Esophagus squamous epithelium (tissue), 5 donors: ENCODE results near the gene CUBN. TPM values are rescaled to one million over a fixed set of nuclear protein-coding genes. Genes with fewer than 3 reads are reported as not detected.
A peak's percentile ranks its signal among the peaks of the same experiment; 100 is the strongest.

Experiments
- DNase-seq: peaks from one replicate; lab custom pipeline; 2025; lab: John Stamatoyannopoulos, UW
- H3K27ac ChIP-seq, 4 donors: fragments of 200-600 bp; sonication (generic); one replicate each; pipeline ENCODE4 v1.5.1; 2016 to 2019; ENCODE audit warnings: mild to moderate bottlenecking in 1 of 4
- H3K27me3 ChIP-seq, 4 donors: fragments of 200-600 bp; sonication (generic); 1 replicate in 3 of 4; 2 replicates in 1 of 4; pipeline versions ENCODE4 v1.5.1 to v1.6.0; 2017 to 2021; ENCODE audit warnings: antibody characterized with exemption in 1 of 4
- H3K36me3 ChIP-seq, 3 donors: fragments of 200-600 bp; sonication (generic); one replicate each; pipeline ENCODE4 v1.5.1; 2016 to 2019
- H3K4me1 ChIP-seq, 3 donors: fragments of 200-600 bp; sonication (generic); one replicate each; pipeline ENCODE4 v1.5.1; 2017 to 2019
- H3K4me3 ChIP-seq, 4 donors: fragments of 200-600 bp; sonication (generic); 1 replicate in 3 of 4; 2 replicates in 1 of 4; pipeline ENCODE4 v1.5.1; 2016 to 2019; ENCODE audit warnings: mild to moderate bottlenecking in 2 of 4, moderate library complexity in 1 of 4
- H3K9me3 ChIP-seq, 3 donors: fragments of 200-600 bp; sonication (generic); one replicate each; pipeline ENCODE4 v1.5.1; 2016 to 2019
- CTCF ChIP-seq, 6 experiments: fragments of 450-650 bp in 4 of 6; fragments of 200-600 bp in 2 of 6; sonication (generic) in 2 of 6; IDR thresholded peaks; one replicate each; pipeline ENCODE4 v1.5.1; 2016 to 2019; ENCODE audit warnings: antibody characterized with exemption in 6 of 6, mild to moderate bottlenecking in 4 of 6, moderate library complexity in 4 of 6
- POLR2A ChIP-seq, 4 donors: fragments of 450-650 bp; IDR thresholded peaks; one replicate each; pipeline ENCODE4 v1.6.1; 2017; ENCODE audit warnings: antibody characterized with exemption in 4 of 4, mild to moderate bottlenecking in 4 of 4, moderate library complexity in 3 of 4
- WGBS, 2 donors: methylation state at CpG; one replicate each; pipeline ENCODE4 v1.1.5; 2018; 5-methylcytosine and 5-hydroxymethylcytosine counted together
- intact Hi-C: fragments of 100-400 bp; cut with DNase I; formaldehyde crosslinking; loops from one replicate; pipeline ENCODE4 v1.15.0; 2022
- total RNA-seq, 4 donors: library from RNA; depleted of rRNA; stranded (reverse); fragments of >200 nt; gene quantifications; one replicate each; pipeline ENCODE4 v1.1.0, GENCODE V29; 2016
- donor health status: DM: yes; HTN: yes; CAD: no.

The CUBN gene
- total RNA-seq, 4 donors from 2014 or later, result 0.15 to 0.83 (median 0.51) TPM

- peaks cover 0 to 3% (median 0%) of the 10 kb centered on the region in 3 donors for H3K9me3 ChIP-seq
- H3K27ac ChIP-seq, result peak overlapping the region in 3 of 4 donors; percentile 43 to 83 (median 81)
- DNase-seq, result no peak
- WGBS, 2 donors, result 36 to 42% methylated on average over 8 of the region's 8 CpGs
- H3K4me3 ChIP-seq, result no peak overlapping the region
- intact Hi-C loops, result no loop called here
- no peaks in the 10 kb centered on the region for H3K36me3 ChIP-seq
- TF ChIP-seq CTCF (IDR thresholded peaks at IDR 0.05) (no peak), POLR2A (IDR thresholded peaks at IDR 0.05) (no peak)
- H3K4me1 ChIP-seq, result peaks cover 2 to 46% (median 13%) of the 10 kb centered on the region in 3 donors
- H3K27me3 ChIP-seq, result no peaks in the 10 kb centered on the region
These were observed 127.5 kb downstream of the CUBN start for GRCh38 chr10:17001961-17002749.

GRCh38 chr10:17001297-17001744 lies 128.3 kb downstream of the CUBN start:
- no peak for DNase-seq
- intact Hi-C loops, result no loop called here

DNA sequence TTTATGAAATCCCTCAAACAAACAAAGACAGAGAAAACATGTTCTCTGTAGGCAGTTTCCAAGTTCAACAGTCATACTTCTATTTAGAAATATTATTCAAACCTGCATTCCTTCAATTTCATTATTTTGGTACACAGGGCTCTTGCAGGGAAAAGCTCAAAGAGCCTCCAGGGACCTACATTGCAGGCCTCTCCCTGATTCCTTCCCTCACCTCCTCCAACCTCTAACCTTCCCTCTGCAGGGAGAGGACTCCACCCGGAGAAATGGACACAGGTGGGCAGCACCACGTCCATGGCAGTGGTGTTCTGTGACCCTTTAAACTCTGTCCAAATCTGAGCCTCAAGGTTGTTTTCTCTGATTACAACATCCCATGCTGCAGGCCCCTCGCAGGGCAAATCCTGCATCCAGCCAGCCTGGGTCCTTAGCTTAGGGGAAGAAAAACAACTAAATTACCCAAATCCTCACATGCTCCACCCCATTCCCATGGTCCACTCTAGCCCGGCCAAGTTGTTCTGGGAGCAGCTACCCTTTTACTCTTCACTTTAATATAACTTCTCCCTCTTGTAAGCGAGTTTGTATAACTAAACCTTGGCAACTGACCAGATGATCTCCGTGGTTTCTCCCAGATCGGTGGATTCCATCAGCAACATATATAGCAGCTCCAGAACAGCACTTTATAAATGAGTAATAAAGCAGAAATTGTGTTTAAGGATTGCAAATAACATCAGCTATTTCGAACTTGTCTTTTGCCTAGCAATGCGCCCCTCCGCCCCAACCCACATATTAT lies 129.8 kb downstream of the CUBN start:
- peaks cover 0 to 3% (median 0%) of the 10 kb centered on the region in 3 donors for H3K9me3 ChIP-seq
- no peak for DNase-seq
- 68 to 69% methylated on average over 10 of the region's 10 CpGs for WGBS, 2 donors
- no peak overlapping the region for H3K4me3 ChIP-seq
- intact Hi-C loops, result no loop called here
- H3K27ac ChIP-seq, result peak overlapping the region in 2 of 4 donors; percentile 58 to 81
- peaks cover 2 to 47% (median 9%) of the 10 kb centered on the region in 3 donors for H3K4me1 ChIP-seq
- H3K27me3 ChIP-seq, result no peaks in the 10 kb centered on the region
- no peaks in the 10 kb centered on the region for H3K36me3 ChIP-seq
- no peak for TF ChIP-seq CTCF (IDR thresholded peaks at IDR 0.05)
- TF ChIP-seq POLR2A (IDR thresholded peaks at IDR 0.05), result no peak

More at GRCh38 chr10:17001297-17001744, 128.3 kb downstream of the CUBN start:
- Histone ChIP-seq H3K27ac (peak overlapping the region in 3 of 4 donors; percentile 43 to 83 (median 81)), H3K36me3 (no peaks in the 10 kb centered on the region), H3K4me3 (no peak overlapping the region), H3K4me1 (peaks cover 2 to 44% (median 9%) of the 10 kb centered on the region in 3 donors), H3K9me3 (peaks cover 0 to 3% (median 0%) of the 10 kb centered on the region in 3 donors), H3K27me3 (no peaks in the 10 kb centered on the region)
- WGBS, 2 donors, result 66 to 80% methylated on average over 8 to 9 of the region's 9 CpGs
- TF ChIP-seq CTCF (IDR thresholded peaks at IDR 0.05), result no peak
- TF ChIP-seq POLR2A (IDR thresholded peaks at IDR 0.05), result no peak

DNA sequence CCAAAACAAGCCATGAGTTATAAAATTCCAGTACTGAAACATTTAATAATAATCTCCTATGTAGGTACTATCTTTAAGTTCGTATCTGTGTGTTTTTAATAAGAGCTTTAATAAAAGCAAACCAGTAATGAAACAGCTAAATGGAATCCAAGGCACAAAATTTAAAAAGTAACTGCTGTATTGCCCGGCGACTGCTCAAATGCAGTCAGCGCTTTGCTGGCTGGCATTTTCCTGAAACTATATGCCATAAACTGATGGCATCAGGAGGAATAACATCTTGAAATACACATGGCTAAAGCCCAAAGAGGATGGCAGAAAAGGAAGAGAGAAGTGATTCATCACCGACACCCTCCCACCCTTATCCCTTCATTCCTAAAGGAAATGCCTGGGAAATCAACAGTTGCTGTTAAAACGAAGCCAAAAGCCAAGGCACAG lies 133.1 kb downstream of the CUBN start:
- DNase-seq, result no peak
- H3K27me3 ChIP-seq, result no peaks in the 10 kb centered on the region
- WGBS, 2 donors, result 41 to 53% methylated on average over 6 of the region's 6 CpGs
- TF ChIP-seq POLR2A (IDR thresholded peaks at IDR 0.05) (no peak), CTCF (IDR thresholded peaks at IDR 0.05) (no peak)
- intact Hi-C loops, result no loop called here
- H3K9me3 ChIP-seq, result peaks cover 0 to 3% (median 0%) of the 10 kb centered on the region in 3 donors
- no peak overlapping the region for H3K4me3 ChIP-seq
- H3K27ac ChIP-seq, result peak overlapping the region in 3 of 4 donors; percentile 45 to 68 (median 49)
- H3K36me3 ChIP-seq, result no peaks in the 10 kb centered on the region
- H3K4me1 ChIP-seq, result peaks cover 0 to 34% (median 2%) of the 10 kb centered on the region in 3 donors
